ENCODE results near the gene KIF5B.
"Not testable (repeated sequence)": the region's sequence is repeated elsewhere in the genome, so short reads cannot be mapped to it uniquely, and the experiment has no call there.

DNA sequence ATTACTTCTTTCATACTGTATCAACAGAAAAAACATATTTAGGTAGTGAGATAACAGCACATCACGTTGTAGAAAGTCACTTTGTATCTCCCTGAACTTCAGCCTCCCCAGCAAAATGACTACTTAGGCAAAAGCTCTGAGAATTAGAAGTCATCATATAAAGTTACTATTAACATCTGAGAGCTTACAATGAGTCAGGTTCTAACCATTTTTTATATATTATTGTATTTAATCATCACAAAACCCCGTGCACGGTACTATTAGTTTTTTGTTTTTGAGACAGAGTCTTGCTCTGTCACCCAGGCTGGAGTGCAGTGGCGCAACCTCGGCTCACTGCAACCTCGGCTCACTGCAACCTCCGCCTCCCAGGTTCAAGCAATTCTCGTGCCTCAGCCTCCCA, 13.5 kb downstream of the KIF5B start:
- not testable (repeated sequence) for TF ChIP-seq EZH2phosphoT487 (IDR thresholded peaks at IDR 0.05; ENCODE audit: low read length); EZH2 (optimal IDR thresholded peaks at IDR 0.05; ENCODE audit: low read depth, low read length)
- TF ChIP-seq, protein P1, sequence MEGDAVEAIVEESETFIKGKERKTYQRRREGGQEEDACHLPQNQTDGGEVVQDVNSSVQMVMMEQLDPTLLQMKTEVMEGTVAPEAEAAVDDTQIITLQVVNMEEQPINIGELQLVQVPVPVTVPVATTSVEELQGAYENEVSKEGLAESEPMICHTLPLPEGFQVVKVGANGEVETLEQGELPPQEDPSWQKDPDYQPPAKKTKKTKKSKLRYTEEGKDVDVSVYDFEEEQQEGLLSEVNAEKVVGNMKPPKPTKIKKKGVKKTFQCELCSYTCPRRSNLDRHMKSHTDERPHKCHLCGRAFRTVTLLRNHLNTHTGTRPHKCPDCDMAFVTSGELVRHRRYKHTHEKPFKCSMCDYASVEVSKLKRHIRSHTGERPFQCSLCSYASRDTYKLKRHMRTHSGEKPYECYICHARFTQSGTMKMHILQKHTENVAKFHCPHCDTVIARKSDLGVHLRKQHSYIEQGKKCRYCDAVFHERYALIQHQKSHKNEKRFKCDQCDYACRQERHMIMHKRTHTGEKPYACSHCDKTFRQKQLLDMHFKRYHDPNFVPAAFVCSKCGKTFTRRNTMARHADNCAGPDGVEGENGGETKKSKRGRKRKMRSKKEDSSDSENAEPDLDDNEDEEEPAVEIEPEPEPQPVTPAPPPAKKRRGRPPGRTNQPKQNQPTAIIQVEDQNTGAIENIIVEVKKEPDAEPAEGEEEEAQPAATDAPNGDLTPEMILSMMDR (IDR thresholded peaks at IDR 0.05; ENCODE audit: low read length), result not testable (repeated sequence)
